RWPE1 (cell line): Measurements from ENCODE around the gene TAPT1.
A peak's percentile ranks its signal among the peaks of the same experiment; 100 is the strongest.
"Not testable (repeated sequence)": the region's sequence is repeated elsewhere in the genome, so short reads cannot be mapped to it uniquely, and the experiment has no call there.

Experiments
- CTCF ChIA-PET: fragments of 350-600 bp; sonication (Branson Sonifier 250); formaldehyde crosslinking; extraction: SDS; loops from one replicate; lab custom pipeline; 2021; lab: Yijun Ruan, JAX
- POLR2A ChIA-PET: fragments of 400-600 bp; formaldehyde crosslinking; extraction: SDS; loops from one replicate; lab custom pipeline; 2020; ENCODE audit warnings: antibody characterized with exemption; ENCODE audit not compliant: low non-redundant PET; lab: Yijun Ruan, JAX
- DNase-seq: peaks from one replicate; pipeline ENCODE4 v3.0.0; 2012; ENCODE audit warnings: low spot score
- H3K27ac ChIP-seq: fragments of 450-650 bp; 2 replicates; pipeline ENCODE4 v1.5.1; 2017
- CTCF ChIP-seq: fragments of 450-650 bp; conservative IDR thresholded peaks from 2 replicates; pipeline ENCODE4 v1.5.1; 2017; ENCODE audit warnings: low read depth, mild to moderate bottlenecking

TAPT1 gene

GRCh38 chr4:16199093-16199492 lies 27.2 kb downstream of the TAPT1 start:
- ChIA-PET CTCF (interaction anchor here (0.8 kb wide), 1 partner anchor 11 kb away, joined by 4 read pairs; no protein-coding TSS in a partner anchor), POLR2A (no interaction called here)
- no peak for DNase-seq
- no peak overlapping the region for H3K27ac ChIP-seq
- peak; percentile 60 for TF ChIP-seq CTCF

GRCh38 chr4:16197876-16198665 lies 28.2 kb downstream of the TAPT1 start:
- DNase-seq = no peak
- CTCF ChIA-PET = interaction anchor here (0.6 to 2.3 kb wide), 3 partner anchors 8 to 350 kb away, joined by 3 to 5 read pairs (median 3); no protein-coding TSS in a partner anchor
- H3K27ac ChIP-seq = no peak overlapping the region
- TF ChIP-seq CTCF = no peak
- POLR2A ChIA-PET = no interaction called here

GRCh38 chr4:16196482-16197393 lies 29.5 kb downstream of the TAPT1 start:
- ChIA-PET POLR2A (no interaction called here), CTCF (interaction anchor here (0.7 to 2.3 kb wide), 4 partner anchors 9 to 349 kb away, joined by 3 to 5 read pairs (median 4); no protein-coding TSS in a partner anchor)
- H3K27ac ChIP-seq = no peak overlapping the region
- TF ChIP-seq CTCF = peak; percentile 32
- peak; percentile 30 for DNase-seq

GRCh38 chr4:16195209-16195608 lies 31.1 kb downstream of the TAPT1 start:
- DNase-seq = no peak
- POLR2A ChIA-PET = no interaction called here
- CTCF ChIA-PET = no interaction called here
- TF ChIP-seq CTCF = no peak
- no peak overlapping the region for H3K27ac ChIP-seq

GRCh38 chr4:16194798-16195197 lies 31.5 kb downstream of the TAPT1 start:
- CTCF ChIA-PET, POLR2A ChIA-PET, DNase-seq, H3K27ac ChIP-seq: not testable (repeated sequence)

- TF ChIP-seq CTCF = no peak
- CTCF ChIA-PET = no interaction called here
- no peak overlapping the region for H3K27ac ChIP-seq
- POLR2A ChIA-PET = no interaction called here
- DNase-seq = no peak
Measured at GRCh38 chr4:16194214-16194613, 32.1 kb downstream of the TAPT1 start.
